Measurements from ENCODE around the gene OPA3.
A peak's percentile ranks its signal among the peaks of the same experiment; 100 is the strongest.
"Not testable (repeated sequence)": the region's sequence is repeated elsewhere in the genome, so short reads cannot be mapped to it uniquely, and the experiment has no call there.

The OPA3 gene

DNA sequence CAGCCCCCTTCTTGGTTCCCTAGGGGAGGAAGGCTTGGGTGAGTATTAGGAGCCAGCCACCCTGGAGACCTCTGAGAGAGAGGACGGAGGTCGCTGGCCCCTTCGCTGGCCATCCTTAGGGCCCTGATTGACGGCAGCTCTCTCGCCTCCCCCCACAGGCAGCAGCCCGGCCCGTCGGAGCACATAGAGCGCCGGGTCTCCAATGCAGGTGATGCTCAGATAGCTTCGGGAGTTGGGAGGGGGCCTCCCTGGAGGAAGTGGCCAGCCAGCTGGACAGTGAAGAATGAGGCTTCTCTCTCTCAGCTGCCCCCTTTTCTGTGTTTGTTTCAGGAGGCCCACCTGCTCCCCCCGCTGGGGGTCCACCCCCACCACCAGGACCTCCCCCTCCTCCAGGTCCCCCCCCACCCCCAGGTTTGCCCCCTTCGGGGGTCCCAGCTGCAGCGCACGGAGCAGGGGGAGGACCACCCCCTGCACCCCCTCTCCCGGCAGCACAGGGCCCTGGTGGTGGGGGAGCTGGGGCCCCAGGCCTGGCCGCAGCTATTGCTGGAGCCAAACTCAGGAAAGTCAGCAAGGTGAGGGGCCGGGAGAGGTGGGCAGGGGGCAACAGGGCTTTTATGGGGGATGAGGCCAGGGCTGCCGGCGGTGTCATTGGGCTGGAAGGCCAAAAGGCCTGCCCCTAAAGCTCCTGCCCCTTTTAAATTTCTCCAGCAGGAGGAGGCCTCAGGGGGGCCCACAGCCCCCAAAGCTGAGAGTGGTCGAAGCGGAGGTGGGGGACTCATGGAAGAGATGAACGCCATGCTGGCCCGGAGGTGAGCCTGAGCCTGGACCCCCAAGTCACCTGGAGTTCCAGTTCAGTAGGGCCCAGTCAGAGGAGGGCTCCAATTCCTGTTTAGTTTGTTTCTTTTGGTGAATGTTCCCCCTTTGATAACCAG, 62.3 kb downstream of the OPA3 start:
- DNase-seq (ENCODE audit: low spot score) = no peak

DNA sequence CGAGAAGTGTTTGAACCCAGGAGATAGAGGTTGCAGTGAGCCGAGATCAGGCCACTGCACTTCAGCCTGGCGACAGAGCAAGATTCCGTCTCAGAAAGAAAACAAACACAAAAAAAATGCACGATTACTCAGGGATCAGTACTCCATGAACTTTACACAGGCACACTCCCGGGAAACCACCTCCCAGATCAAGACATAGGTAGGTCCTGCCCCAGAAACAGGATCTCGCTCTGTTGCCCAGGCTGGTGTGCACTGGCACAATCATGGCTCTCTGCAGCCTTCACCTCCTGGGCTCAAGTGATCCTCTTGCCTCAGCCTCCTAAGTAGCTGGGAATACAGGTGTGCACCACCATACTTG, 66.2 kb downstream of the OPA3 start:
- DNase-seq (ENCODE audit: low spot score) = no peak

DNA sequence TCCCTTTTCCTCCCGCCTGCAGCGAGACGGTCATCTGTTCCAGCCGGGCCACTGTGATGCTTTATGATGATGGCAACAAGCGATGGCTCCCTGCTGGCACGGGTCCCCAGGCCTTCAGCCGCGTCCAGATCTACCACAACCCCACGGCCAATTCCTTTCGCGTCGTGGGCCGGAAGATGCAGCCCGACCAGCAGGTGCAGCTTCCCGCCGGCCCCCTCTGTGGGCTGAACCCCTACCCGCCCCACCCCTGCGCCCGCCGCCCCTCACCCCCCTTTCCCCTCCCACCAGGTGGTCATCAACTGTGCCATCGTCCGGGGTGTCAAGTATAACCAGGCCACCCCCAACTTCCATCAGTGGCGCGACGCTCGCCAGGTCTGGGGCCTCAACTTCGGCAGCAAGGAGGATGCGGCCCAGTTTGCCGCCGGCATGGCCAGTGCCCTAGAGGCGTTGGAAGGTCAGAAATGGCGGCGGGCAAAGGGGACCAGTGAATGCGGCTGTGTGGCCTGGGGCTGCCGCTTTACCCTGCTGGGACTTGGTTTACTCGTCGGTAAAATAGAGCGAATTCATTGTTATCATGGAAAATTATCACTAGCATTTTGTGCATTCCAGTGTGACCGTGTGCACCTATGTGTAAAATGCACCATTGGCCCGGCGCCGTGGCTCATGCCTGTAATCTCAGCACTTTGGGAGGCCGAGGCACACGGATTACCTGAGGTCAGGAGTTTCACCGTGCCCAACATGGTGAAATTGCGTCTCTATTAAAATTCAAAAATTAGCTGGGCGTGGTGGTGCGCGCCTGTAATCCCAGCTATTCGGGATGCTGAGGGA, 66.7 kb downstream of the OPA3 start:
- DNase-seq (ENCODE audit: low spot score) = no peak

DNA sequence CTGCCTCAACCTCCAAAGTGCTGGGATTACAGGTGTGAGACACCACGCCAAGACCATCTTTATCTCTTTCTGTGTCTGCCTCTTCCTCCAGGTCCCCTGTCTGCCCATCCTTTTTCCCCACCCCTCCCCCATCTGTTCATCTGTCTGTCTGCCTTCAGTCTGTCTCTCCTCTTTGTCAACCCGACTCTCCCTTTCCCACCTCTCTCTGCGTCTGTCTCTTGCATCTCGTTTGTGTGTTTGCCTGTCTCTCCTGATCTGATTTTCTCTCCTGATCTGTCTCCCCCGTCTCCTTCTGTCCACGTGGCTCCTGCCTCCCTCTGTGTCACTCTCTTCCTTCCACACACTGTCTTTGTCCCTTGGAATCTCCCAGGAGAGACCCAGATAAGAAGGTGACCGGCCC, 67.4 kb downstream of the OPA3 start:
- no peak for DNase-seq (ENCODE audit: low spot score)

DNA sequence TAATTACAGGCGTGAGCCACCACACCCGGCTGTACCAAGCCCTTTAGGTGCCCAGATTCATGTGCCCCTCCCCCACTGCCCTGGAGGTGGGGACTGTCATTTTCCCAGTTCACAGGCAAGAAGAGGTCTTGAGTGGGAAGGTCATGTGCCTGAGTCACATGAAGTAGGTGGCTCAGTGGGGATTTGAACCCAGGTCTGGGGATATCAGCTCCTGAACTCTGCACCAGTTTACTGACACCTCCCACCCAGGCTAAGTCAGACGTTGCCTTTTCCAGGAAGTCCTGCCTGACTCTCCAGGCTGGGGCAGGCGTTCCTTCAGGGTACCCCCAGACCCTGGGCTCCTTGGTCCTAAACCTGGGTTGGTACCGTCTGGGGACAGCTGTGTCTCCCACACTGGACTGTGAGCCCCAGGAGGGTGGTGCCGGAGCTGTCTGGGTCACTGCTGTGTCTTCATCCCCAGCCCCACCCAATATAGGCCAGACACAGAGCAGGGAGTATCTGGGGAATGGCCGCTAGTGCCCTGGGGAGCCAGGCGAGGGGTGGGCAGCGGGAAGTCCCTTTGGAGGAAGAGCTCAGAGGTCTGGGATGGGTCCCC, 68.7 kb downstream of the OPA3 start:
- no peak for DNase-seq (ENCODE audit: low spot score)

DNA sequence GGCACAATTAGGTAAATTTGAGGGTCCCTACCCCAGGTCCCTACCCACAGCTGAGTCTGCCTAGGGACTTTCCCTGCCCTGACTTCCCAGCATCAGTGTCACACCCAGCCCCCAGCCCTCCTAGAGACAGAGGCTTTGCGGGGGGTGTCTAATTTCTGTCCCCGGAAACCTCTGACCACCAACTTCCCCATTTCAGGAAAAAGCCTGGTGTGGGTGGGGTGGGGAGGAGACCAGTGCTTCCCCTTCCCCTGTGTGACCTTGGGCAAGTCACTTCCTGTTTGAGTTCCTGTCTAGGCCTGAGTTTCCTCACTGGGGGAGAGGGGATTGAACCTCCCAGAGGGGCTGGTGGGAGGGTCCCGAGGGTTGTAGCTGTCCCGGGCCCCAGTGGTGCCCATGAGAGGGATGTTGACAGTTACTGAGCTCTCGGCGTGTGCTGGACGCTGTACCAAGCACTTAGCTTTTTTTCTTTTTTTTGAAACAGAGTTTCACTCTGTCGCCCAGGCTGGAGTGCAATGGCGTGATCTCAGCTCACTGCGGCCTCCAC, 69.4 kb downstream of the OPA3 start:
- no peak for DNase-seq (ENCODE audit: low spot score)

DNA sequence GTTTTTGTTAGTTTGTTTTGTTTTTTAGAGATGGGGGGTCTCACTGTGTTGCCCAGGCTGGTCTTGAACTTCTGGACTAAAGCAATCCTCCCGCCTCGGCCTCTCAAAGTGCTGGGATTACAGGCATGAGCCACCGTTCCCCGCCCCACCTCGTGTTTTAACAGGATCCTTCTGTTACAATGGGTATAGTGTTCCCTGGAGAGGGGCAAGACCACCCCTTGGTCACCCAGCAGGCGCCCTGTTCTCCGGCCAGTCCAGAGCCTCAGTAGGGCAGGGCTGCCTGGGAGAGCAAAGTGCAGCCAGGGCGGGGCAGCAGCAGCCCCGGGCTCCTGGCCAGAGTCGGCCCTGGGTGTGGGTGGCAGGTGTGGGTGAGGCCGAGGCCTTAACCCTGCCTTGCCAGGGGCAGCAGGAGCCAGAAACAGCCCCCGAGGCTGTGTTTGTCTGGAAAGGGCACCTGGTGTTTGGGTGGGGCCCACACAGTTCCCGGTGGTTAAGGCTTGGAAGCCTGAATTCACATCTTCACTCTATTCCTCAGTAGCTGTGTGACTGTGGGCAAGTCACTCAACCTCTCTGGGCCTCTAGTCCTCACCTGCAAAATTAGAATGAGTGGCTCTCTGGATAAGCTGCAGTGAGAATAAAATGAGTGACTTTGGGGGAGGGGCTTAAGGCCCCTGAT, 70.1 kb downstream of the OPA3 start:
- no peak for DNase-seq (ENCODE audit: low spot score)

DNA sequence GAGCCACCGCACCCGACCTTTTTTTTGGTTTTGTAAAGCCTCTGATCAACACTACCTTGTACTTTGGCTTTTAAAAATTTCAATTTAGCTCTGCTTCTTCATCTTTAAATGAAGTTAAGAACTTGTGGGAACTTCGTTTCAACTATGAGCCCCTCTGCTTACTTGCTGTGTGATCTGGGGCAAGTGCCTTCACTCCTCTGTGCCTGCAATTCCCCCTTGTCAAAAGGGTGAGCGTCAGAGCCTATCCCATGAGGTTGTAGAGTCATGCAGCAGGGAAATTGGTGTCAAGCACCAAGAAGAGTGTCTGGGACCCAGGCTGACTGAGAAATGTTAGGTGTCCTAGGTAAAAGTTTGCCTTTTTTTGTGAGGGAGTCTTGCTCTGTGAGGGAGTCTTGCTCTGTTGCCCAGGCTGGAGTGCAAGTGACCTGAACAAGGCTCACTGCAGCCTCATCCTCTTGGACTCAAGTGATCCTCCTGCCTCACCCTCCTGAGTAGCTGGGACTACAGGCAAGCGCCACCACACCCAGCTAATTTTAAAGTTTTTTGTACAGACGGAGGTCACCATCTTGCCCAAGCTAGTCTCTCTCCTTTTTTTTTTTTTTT, 71.6 kb downstream of the OPA3 start:
- DNase-seq (ENCODE audit: low spot score) = no peak

DNA sequence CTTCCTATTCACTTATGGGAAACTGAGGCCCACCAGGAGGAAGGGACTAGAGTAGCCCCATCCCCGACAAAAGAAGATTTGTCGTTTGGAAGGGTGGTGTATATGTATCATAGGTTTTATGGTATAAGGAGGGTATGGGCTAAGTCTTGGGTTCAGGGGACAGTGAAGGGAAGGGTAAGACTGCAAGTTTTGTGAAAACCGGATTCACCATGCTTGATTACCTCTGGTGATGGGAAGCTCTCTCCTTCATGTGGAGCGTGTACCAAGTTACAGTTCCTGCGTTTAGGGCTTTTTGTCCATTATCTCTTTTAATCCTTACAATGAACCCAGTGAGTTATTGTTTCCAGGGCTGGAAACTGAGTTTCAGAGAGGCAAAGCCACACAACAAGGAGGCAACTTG, 73.5 kb downstream of the OPA3 start:
- no peak for DNase-seq (ENCODE audit: low spot score)

DNA sequence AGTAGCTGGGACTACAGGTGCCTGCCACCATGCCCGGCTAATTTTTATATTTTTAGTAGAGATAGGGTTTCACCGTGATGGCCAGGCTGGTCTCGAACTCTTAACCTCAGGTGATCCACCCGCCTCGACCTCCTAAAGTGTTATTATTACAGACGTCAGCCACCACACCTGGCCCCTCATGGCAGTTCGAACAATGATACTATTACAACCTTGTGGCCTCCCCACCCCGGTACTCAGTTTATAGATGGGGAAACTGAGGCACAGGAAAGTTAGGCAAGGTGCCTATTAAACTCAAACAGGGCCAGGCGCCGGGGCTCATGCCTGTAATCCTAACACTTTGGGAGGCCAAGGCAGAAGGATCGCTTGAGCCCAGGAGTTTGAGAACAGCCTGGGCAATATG, 74.2 kb downstream of the OPA3 start:
- not testable (repeated sequence) for DNase-seq (ENCODE audit: low spot score)

DNA sequence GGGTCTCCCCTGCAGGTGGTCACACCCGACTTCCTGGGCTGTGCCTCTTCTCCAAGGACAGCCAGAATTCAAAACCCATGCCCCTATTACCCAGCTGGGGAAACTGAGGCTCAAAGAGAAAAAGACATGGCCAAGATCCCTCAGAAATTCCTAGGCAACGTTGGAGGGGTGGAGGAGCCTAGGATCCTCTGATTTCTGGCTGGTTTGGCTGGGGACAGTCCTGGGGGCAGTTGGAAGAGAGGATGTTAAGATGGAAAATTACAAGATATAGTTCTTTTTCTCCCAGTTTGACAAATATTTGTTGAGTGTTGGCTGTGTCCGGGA, 74.9 kb downstream of the OPA3 start:
- no peak for DNase-seq (ENCODE audit: low spot score)

DNA sequence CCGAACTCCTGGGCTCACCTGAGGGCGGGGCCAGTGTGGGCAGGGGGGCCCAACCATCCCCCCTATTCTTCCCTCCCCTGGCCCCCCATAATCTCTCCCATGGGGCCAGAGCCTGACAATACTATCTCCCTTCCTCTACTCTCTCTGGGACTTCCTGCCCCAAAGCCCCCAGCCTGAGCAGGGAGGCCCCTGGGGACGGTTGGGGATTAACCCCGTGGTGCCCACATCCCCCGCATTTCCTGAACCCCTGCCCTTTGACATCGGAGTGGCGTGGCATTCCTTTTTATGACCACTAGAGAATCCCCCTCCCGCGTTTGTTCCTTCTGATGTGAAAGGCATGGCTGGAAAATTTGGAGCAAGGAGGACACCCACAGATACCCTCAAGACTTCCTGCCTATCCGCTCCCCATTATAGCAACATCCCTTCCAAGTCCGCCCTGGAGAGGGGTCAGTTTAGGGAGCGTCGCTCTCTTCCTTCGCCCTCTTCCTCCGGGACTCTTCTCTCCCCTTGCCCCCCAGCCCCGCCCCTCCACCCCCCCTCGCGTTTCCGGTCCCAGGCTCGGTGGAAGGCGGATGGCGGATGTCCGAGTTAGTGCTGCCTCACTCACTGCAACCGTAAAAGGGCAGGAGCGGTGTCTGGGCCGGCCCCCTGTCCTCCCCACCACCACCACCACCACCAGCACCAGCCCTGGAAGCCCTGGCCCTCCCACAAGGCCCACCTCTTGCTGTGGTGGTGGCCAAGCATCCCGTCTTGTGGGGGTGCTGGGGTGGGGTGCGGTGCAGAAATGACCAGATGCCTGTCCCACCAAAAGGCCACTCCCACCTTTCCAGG, 75.5 kb downstream of the OPA3 start:
- DNase-seq (ENCODE audit: low spot score) = peak; percentile 92

DNA sequence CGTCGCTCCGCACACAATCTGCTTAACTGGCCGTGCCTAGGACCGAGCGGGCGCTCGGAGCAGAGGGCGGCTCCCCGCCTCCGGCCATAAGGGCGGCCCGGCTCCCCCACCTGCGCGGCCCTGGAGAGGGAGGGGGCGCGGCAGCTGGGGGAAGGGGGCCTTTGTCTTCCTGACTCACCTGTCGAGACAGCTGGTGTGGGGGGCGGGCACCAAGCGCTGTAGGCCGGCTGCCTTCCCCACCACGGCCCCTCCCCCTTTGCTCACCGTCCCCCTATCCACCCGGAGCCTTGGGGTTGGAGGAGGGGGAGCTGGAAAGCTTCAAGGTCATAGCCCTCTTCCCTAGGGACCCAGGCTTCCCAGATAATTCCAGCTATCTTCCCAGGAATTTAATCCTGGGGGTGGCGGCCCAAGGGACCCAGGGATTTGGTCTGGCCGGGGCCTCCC, 76.2 kb downstream of the OPA3 start:
- DNase-seq (ENCODE audit: low spot score) = peak; percentile 49

DNA sequence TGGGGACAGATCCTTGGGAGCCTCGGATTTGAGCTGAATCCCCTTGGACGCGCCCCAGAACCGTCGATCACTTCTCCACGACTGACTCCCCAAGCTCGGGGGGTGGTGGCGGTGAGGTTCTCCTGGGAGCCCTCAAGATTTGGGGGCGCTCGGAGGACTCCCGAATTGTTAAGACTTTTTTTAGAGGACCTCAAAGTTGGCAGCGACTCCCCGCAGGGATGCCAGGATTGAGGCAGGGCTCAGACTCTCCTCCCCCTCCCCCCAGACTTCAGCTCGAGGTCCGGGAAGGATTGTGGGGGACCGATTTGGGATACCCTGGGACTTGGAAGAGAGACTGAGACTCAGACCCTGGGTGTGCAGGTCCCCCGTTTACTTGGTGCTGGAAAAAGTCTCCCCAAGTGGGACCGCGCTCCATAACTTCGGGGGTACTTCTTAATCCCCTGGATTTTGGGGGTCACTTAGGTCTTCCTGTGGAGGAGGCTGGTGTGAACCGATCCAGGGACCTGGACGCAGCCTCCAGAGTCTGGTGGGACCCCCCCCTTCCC, 76.7 kb downstream of the OPA3 start:
- peak; percentile 66 for DNase-seq (ENCODE audit: low spot score)

DNA sequence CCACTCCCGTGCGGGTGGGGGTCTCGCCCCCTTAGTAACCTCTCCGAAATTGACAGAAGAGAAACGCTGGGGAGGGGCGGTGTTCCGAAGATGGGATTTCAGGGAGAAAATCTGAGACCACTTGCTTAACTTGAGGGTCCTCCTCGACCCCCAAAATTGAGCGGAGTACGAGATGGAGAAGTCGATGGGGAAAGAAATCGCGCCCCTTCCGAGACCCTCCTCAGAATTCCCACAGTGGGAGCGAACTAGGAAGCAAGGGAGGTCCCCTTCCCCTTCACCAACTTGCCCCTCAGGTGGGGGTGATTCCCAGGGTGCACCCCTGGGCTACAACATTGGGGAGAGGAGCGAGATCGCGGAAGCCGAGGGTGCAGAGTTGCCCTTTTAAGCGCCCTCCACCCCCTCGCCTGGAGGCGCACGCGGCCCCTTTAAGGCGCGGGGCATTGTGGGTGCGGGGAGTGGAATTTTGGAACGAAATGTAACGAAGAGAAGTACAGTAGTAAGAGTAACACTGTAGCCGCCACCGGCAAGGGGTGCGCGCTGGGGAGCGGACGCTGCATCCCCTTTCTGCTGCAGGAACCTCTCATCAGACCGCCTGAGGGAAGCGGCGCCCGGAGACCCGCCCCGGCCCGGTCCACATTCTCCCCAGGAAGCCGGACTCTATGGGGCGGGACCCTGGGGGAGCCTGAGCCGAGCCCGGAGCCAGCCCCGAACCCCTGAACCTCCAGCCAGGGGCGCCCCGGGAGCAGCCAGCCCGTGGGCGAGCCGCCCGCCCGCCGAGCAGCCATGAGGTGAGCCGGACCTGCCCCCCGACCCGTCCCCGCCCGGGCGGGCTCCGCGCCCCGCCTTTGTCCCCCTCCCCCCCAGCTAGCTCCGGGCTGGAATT, 77.4 kb downstream of the OPA3 start, which contains the start of gene VASP:
VASP (plus strand) TSS at position 491 of the 883 bp plus-strand sequence; CDS start at position 784, 293 bp downstream.
- peak; percentile 87 for DNase-seq (ENCODE audit: low spot score)

DNA sequence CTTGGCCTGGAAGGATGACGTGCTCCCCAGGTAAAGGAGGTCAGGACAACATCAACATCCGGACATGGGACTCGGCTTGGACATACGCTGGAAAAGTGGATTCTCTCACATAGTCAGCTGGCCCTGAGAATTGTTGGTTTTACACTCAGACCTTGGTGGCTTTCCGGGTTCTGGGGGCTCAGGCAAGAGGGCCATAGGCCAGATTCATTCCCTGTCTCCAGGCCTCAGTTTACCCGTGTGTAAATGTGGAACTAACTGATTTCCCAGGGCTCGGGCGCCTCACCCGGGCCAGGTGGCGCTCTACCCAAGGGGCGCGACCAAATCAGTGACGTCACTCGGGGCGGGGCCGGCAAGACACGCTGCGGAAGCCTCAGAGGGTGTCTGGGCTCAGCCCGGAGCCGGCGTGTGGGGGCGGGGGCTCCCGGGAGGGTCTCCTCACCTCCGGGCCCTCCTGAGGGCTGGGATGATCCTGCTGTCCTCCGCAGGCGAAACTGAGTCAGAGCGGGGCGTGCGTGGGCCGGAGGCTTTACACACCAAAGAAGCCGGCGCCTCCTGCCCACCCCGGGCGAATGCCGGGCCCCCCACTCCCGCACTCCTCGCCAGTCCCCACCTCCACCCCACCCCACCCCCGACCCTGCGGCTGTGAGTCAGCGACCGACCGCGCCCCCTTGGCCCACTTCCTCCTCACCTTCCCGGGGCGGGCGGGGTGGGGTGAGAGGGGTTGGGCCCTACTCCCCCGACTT, 78.2 kb downstream of the OPA3 start:
- peak; percentile 91 for DNase-seq (ENCODE audit: low spot score)

DNA sequence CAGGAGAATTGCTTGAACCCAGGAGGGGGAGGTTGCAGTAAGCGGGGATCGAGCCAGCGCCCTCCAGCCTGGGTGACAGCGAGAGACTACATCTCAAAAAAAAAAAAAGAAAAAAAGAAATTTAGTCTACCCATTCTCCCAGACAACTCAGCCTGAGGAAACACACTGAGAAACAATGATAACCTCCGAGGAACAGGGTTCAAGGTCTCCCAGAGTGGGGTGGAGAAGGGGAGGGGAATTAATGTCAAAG, 78.7 kb downstream of the OPA3 start:
- DNase-seq (ENCODE audit: low spot score) = no peak

DNA sequence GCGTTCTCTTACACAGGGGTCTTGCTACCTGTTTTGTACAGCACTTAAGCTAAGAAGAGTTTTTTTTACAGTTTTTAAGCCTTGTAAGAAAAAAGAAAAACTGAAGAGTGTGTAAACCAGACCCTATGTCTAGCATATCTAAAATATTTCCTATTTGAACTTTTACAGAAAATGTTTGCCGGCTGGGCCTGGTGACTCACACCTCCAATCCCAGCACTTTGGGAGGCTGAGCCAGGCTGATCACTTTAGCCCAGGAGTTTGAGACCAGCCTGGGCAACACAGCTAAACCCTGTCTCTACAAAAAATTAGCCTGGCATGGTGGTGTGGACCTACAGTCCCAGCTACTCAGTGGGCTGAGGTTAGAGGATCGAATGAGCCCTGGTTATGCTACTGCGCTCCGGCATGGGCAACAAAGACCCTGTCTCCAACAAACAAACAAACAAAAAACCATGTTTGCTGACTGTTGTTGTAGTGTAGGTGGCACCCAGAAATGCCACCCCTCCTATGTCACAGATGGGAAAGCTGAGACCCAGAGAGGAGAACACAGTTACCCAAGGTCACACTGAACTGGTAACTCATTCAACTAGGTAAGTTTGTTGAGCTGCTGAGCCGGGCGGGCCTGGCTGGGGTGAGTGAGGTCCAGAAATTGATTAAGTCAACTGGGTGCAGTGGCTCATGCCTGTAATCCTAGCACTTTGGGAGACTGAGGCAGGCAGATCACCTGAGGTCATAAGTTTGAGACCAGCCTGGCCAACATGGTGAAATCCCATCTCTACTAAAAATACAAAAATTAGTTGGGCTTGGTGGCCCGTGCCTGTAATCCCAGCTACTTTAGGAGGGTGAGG, 79.2 kb downstream of the OPA3 start:
- DNase-seq (ENCODE audit: low spot score) = no peak

Data from hepatic stellate cell (primary cell).